NCI-H69 (cell line): ENCODE data around the gene HP.
A peak's percentile ranks its signal among the peaks of the same experiment; 100 is the strongest.

Experiments
- DNase-seq: peaks from one replicate; lab custom pipeline; 2025; lab: John Stamatoyannopoulos, UW

HP gene

GRCh38 chr16:72085002-72085401, 30.7 kb downstream of the HP start:
- no peak for DNase-seq

- DNase-seq, result no peak
Observed at GRCh38 chr16:72091217-72091616, 36.9 kb downstream of the HP start.

- peak; percentile 33 for DNase-seq
Observed at GRCh38 chr16:72092832-72093447, 38.6 kb downstream of the HP start.

GRCh38 chr16:72093448-72094265, 39.4 kb downstream of the HP start, which contains the start of the genes DHX38 and TXNL4B:
DHX38 (plus strand) TSS chr16:72093847; CDS start chr16:72096158, 2,311 bp downstream.
TXNL4B (minus strand) TSS chr16:72093620; CDS start chr16:72090749, 2,871 bp downstream.
- peak; percentile 97 for DNase-seq

- DNase-seq, result no peak
Observed at GRCh38 chr16:72094266-72094610, 39.9 kb downstream of the HP start.

GRCh38 chr16:72098936-72099335, 44.6 kb downstream of the HP start:
- no peak for DNase-seq

GRCh38 chr16:72099377-72099818, 45.1 kb downstream of the HP start:
- DNase-seq, result peak; percentile 30

GRCh38 chr16:72101195-72101594, 46.9 kb downstream of the HP start:
- no peak for DNase-seq

GRCh38 chr16:72104905-72105304, 50.6 kb downstream of the HP start:
- no peak for DNase-seq

- no peak for DNase-seq
Observed at GRCh38 chr16:72105978-72106377, 51.7 kb downstream of the HP start.

- no peak for DNase-seq
Observed at GRCh38 chr16:72107371-72107770, 53.1 kb downstream of the HP start.

GRCh38 chr16:72108353-72109102, 54.2 kb downstream of the HP start:
- DNase-seq, result no peak

GRCh38 chr16:72109300-72109699, 55.0 kb downstream of the HP start:
- DNase-seq, result no peak

GRCh38 chr16:72109966-72110530, 55.7 kb downstream of the HP start:
- no peak for DNase-seq
